Neuronal stem cell (in vitro differentiated cells): ENCODE measurements around the gene PCED1B.
"Not testable (repeated sequence)": the region's sequence is repeated elsewhere in the genome, so short reads cannot be mapped to it uniquely, and the experiment has no call there.

Experiments used
- DNase-seq: peaks from one replicate; pipeline ENCODE4 v3.0.0-alpha.2; 2013; ENCODE audit warnings: low spot score
- H2AFZ ChIP-seq: one replicate; pipeline ENCODE4 v1.6.1; 2013; ENCODE audit warnings: mild to moderate bottlenecking, low read length, inconsistent platforms
- H2AK5ac ChIP-seq: 2 replicates; pipeline ENCODE4 v1.6.1; 2013; ENCODE audit warnings: low read depth, mild to moderate bottlenecking, inconsistent platforms, low read length, moderate library complexity, mixed read lengths
- H2BK120ac ChIP-seq: 2 replicates; pipeline ENCODE4 v1.6.1; 2013; ENCODE audit warnings: low read depth, mild to moderate bottlenecking, inconsistent platforms, low read length, moderate library complexity, mixed read lengths
- H2BK12ac ChIP-seq: one replicate; pipeline ENCODE4 v1.6.1; 2013; ENCODE audit warnings: low read length, inconsistent platforms
- H2BK15ac ChIP-seq: 2 replicates; pipeline ENCODE4 v1.6.1; 2013; ENCODE audit warnings: mild to moderate bottlenecking, low read length, inconsistent platforms, mixed read lengths
- H2BK5ac ChIP-seq: one replicate; pipeline ENCODE4 v1.6.1; 2013; ENCODE audit warnings: inconsistent platforms, mild to moderate bottlenecking, low read length, moderate library complexity
- H3K14ac ChIP-seq: one replicate; pipeline ENCODE4 v1.6.1; 2013; ENCODE audit warnings: low read length, inconsistent platforms
- H3K18ac ChIP-seq: 2 replicates; pipeline ENCODE4 v1.6.1; 2013; ENCODE audit warnings: low read length, inconsistent platforms
- H3K23ac ChIP-seq: 2 replicates; pipeline ENCODE4 v1.6.1; 2013; ENCODE audit warnings: low read depth, mild to moderate bottlenecking, mixed read lengths, low read length, inconsistent platforms; ENCODE audit not compliant: poor library complexity
- H3K27ac ChIP-seq: replicated peaks from 3 replicates; pipeline ENCODE4 v1.5.1; 2013; ENCODE audit warnings: low read length, inconsistent platforms
- H3K27me3 ChIP-seq, 3 experiments: 2 replicates each; pipeline ENCODE4 v1.6.1; 2013; ENCODE audit warnings: low read length in 3 of 3, mild to moderate bottlenecking in 2 of 3, inconsistent platforms in 1 of 3, low read depth in 1 of 3, mixed read lengths in 1 of 3, moderate library complexity in 1 of 3; ENCODE audit not compliant: control insufficient read depth in 3 of 3, insufficient read depth in 3 of 3
- H3K36me3 ChIP-seq, 2 donors: replicated peaks in 1 of 2; 2 replicates each; pipeline ENCODE4 v1.6.1; 2013; ENCODE audit warnings: low read length in 2 of 2; ENCODE audit not compliant: control insufficient read depth in 2 of 2, insufficient read depth in 2 of 2
- H3K4ac ChIP-seq: 2 replicates; pipeline ENCODE4 v1.6.1; 2013; ENCODE audit warnings: inconsistent platforms, mild to moderate bottlenecking, low read length, moderate library complexity
- H3K4me1 ChIP-seq, 2 donors: 1 replicate in 1 of 2; 2 replicates in 1 of 2; pipeline ENCODE4 v1.6.1; 2013; ENCODE audit warnings: low read length in 2 of 2, low read depth in 1 of 2; ENCODE audit not compliant: control insufficient read depth in 2 of 2, insufficient read depth in 1 of 2
- H3K4me2 ChIP-seq: one replicate; pipeline ENCODE4 v1.6.1; 2013; ENCODE audit warnings: mild to moderate bottlenecking, low read length, inconsistent platforms; ENCODE audit not compliant: insufficient read depth, poor library complexity, severe bottlenecking
- H3K4me3 ChIP-seq, 2 donors: 2 replicates each; pipeline ENCODE4 v1.5.1; 2013; ENCODE audit warnings: low read length in 2 of 2, mild to moderate bottlenecking in 2 of 2, inconsistent platforms in 1 of 2, moderate library complexity in 1 of 2
- H3K79me1 ChIP-seq: one replicate; pipeline ENCODE4 v1.6.1; 2013; ENCODE audit warnings: low read depth, mild to moderate bottlenecking, inconsistent platforms, low read length, moderate library complexity
- H3K9ac ChIP-seq: one replicate; pipeline ENCODE4 v1.6.1; 2013; ENCODE audit warnings: mild to moderate bottlenecking, low read depth, low read length, inconsistent platforms; ENCODE audit not compliant: poor library complexity
- H3K9me3 ChIP-seq, 2 donors: replicated peaks in 1 of 2; 2 replicates each; pipeline versions ENCODE3 to v1.6.1; 2013; ENCODE audit warnings: low read length in 2 of 2, mild to moderate bottlenecking in 2 of 2, inconsistent platforms in 1 of 2, low read depth in 1 of 2, mixed read lengths in 1 of 2, moderate library complexity in 1 of 2; ENCODE audit not compliant: control insufficient read depth in 2 of 2, insufficient read depth in 1 of 2
- H4K8ac ChIP-seq: one replicate; pipeline ENCODE4 v1.6.1; 2013; ENCODE audit warnings: low read depth, mild to moderate bottlenecking, inconsistent platforms, low read length, moderate library complexity
- H4K91ac ChIP-seq: one replicate; pipeline ENCODE4 v1.6.1; 2013; ENCODE audit warnings: low read length, low read depth, mild to moderate bottlenecking, inconsistent platforms; ENCODE audit not compliant: poor library complexity
- WGBS, 2 donors: extraction: QIAGEN DNeasy Blood & Tissue Kit; methylation state at CpG; one replicate each; pipeline ENCODE4 v1.1.7; 2013; ENCODE audit warnings: missing lambda C conversion rate in 2 of 2, mixed read lengths in 1 of 2; ENCODE audit not compliant: insufficient read length in 2 of 2, insufficient replicate concordance in 1 of 2; ENCODE audit errors: extremely low coverage in 2 of 2; 5-methylcytosine and 5-hydroxymethylcytosine counted together

Gene PCED1B

GRCh38 chr12:47276621-47277309, 197.3 kb downstream of the PCED1B start:
- no peak overlapping the region for H3K27ac ChIP-seq
- no peak overlapping the region for H3K23ac ChIP-seq
- WGBS, 2 donors = no CpG with 5 or more reads among the region's 4 CpGs
- no peak overlapping the region for H2AK5ac ChIP-seq
- no peak overlapping the region for H3K4ac ChIP-seq
- no peaks in the 10 kb centered on the region for H3K79me1 ChIP-seq
- H4K91ac ChIP-seq = no peak overlapping the region
- no peak overlapping the region for H3K4me3 ChIP-seq
- no peak overlapping the region for H3K4me2 ChIP-seq
- H3K14ac ChIP-seq = no peak overlapping the region
- no peak for DNase-seq
- H4K8ac ChIP-seq = no peak overlapping the region
- no peaks in the 10 kb centered on the region for H3K9me3 ChIP-seq
- H3K4me1 ChIP-seq = peaks cover 0 to 9% of the 10 kb centered on the region in 2 donors
- H3K9ac ChIP-seq = no peak overlapping the region
- no peak overlapping the region for H2BK12ac ChIP-seq
- no peaks in the 10 kb centered on the region for H3K36me3 ChIP-seq
- no peak overlapping the region for H3K18ac ChIP-seq
- H2BK5ac ChIP-seq = no peak overlapping the region
- H2BK120ac ChIP-seq = no peak overlapping the region
- H2AFZ ChIP-seq = no peak overlapping the region
- no peaks in the 10 kb centered on the region for H3K27me3 ChIP-seq
- no peak overlapping the region for H2BK15ac ChIP-seq

GRCh38 chr12:47277972-47278448, 198.6 kb downstream of the PCED1B start:
- no peak for DNase-seq
- no peaks in the 10 kb centered on the region for H3K36me3 ChIP-seq
- no peak overlapping the region for H3K9ac ChIP-seq
- no peak overlapping the region for H3K4ac ChIP-seq
- no peak overlapping the region for H3K4me3 ChIP-seq
- WGBS, 2 donors = no CpG with 5 or more reads among the region's 1 CpG
- H3K27me3 ChIP-seq = no peaks in the 10 kb centered on the region
- H2BK12ac ChIP-seq = no peak overlapping the region
- no peaks in the 10 kb centered on the region for H3K9me3 ChIP-seq
- H3K79me1 ChIP-seq = no peaks in the 10 kb centered on the region
- no peak overlapping the region for H4K91ac ChIP-seq
- no peak overlapping the region for H3K27ac ChIP-seq
- H2AFZ ChIP-seq = no peak overlapping the region
- no peak overlapping the region for H2BK5ac ChIP-seq
- no peak overlapping the region for H3K23ac ChIP-seq
- H2BK120ac ChIP-seq = no peak overlapping the region
- H3K14ac ChIP-seq = no peak overlapping the region
- no peak overlapping the region for H2AK5ac ChIP-seq
- H4K8ac ChIP-seq = no peak overlapping the region
- no peak overlapping the region for H2BK15ac ChIP-seq
- H3K18ac ChIP-seq = no peak overlapping the region
- H3K4me2 ChIP-seq = no peak overlapping the region
- H3K4me1 ChIP-seq = peaks cover 0 to 4% of the 10 kb centered on the region in 2 donors

- H2BK15ac ChIP-seq, H3K4me1 ChIP-seq, H3K4ac ChIP-seq, DNase-seq, H3K36me3 ChIP-seq, H4K8ac ChIP-seq, H3K4me2 ChIP-seq, H3K9me3 ChIP-seq, H2AK5ac ChIP-seq, H2AFZ ChIP-seq, H3K4me3 ChIP-seq, H3K18ac ChIP-seq, H3K27ac ChIP-seq, H2BK120ac ChIP-seq, H3K23ac ChIP-seq, H2BK12ac ChIP-seq, H3K14ac ChIP-seq, H3K79me1 ChIP-seq, H4K91ac ChIP-seq, H3K27me3 ChIP-seq, H3K9ac ChIP-seq, H2BK5ac ChIP-seq: not testable (repeated sequence)
- WGBS, 2 donors = no CpG with 5 or more reads among the region's 8 CpGs
These were observed 200.3 kb downstream of the PCED1B start for GRCh38 chr12:47279758-47280157.

GRCh38 chr12:47280543-47281300, 201.3 kb downstream of the PCED1B start:
- Histone ChIP-seq H2BK120ac (no peak overlapping the region), H3K79me1 (no peaks in the 10 kb centered on the region), H2BK12ac (no peak overlapping the region), H3K27ac (no peak overlapping the region), H2BK5ac (no peak overlapping the region), H3K14ac (no peak overlapping the region), H3K4ac (no peak overlapping the region), H2AK5ac (no peak overlapping the region), H4K91ac (no peak overlapping the region), H3K9me3 (no peaks in the 10 kb centered on the region), H3K23ac (no peak overlapping the region), H3K9ac (no peak overlapping the region), H2AFZ (no peak overlapping the region), H3K18ac (no peak overlapping the region), H3K4me2 (no peak overlapping the region), H3K27me3 (no peaks in the 10 kb centered on the region), H3K4me3 (no peak overlapping the region), H4K8ac (no peak overlapping the region), H3K36me3 (no peaks in the 10 kb centered on the region), H2BK15ac (no peak overlapping the region), H3K4me1 (no peaks in the 10 kb centered on the region)
- DNase-seq = no peak
- WGBS, 2 donors = no CpG with 5 or more reads among the region's 7 CpGs
